ENCODE measurements around the gene MYH11. TPM values are rescaled to one million over a fixed set of nuclear protein-coding genes. Genes with fewer than 3 reads are reported as not detected.
"Not testable (repeated sequence)": the region's sequence is repeated elsewhere in the genome, so short reads cannot be mapped to it uniquely, and the experiment has no call there.

The MYH11 gene
- total RNA-seq, 1 donor from 2014 or later = 14.0 TPM

DNA sequence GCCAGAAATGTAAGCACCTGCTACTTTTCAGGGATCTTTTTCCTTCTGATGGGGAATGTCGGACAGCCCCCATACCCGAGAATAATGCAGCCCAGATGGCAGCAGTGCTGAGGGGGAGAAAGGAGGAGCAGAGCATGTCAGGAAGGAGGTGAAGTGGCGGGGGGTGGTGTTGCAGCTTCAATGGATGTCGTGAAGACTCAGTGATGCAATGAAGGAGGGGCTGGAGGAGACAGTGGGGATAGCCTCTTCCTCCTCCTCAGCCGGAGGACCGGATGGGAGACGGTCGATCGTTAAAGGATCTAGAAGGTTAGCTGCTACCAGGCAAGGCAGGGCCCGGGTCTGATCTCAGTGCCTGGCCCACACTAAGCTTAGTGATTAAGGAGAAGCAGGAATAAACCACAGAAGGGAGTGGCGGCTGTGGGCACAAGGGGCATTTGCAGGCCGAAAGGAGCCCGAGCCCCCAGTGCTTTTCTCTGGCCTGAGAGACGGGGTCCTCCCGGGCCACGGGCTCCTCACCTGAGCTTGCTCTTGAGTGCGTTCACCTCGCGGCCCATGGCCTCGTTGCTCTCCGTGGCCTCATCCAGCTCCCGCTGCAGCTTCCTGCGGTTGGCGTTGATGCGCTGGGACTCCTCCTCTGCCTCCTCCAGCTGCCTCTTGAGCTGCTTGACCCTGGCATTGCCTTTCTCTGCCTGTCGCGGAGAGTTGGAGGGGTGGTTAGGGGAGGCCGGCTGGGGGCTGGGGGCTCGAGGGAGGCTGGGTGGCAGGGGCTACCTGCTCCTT, 142.2 kb downstream of the MYH11 start:
- DNase-seq = no peak
- intact Hi-C loops (cut with DNase I) = no loop called here
- ATAC-seq (ENCODE audit: poor library complexity) = no peak

DNA sequence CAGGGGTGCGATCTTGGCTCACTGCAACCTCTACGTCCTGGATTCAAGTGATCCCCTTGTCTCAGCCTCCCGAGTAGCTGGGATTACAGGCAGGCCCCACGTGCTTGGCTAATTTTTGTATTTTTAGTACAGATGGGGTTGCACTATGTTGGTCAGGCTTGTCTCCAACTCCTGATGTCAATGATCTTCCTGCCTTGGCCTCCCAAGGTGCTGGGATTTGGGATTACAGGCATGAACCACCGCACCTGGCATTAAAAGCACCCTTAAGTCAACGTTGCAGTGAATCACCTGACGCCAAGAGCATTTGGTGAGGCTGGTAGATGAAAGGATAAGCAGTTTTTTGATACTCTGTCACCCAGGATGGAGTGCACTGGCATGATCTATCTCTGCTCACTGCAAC, 147.8 kb downstream of the MYH11 start:
- ATAC-seq (ENCODE audit: poor library complexity) (no peak), DNase-seq (no peak)
- intact Hi-C loops (cut with DNase I) = loop anchor here (10.0 kb wide), 1 partner anchor 284 kb away; no protein-coding TSS in a partner anchor

DNA sequence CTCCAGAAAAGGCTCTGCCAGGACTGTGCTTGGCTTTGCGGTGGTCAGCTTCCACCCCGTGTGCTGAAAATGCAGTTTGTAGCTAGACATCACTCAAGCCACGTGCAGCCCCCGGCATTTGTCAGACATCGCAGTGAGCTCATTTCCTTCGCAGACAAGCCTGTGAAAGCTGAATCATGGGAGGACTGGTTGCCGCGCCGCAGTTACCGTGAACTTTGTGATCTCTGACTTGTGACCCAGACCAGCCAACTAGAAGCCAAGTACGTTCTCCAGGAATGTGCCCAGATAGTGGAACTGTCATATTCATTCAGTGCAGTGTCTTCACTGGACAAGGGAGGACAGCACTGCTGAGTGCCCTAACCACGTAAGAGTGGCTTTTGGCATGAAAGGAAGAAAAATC, 148.7 kb downstream of the MYH11 start:
- no peak for DNase-seq
- no peak for ATAC-seq (ENCODE audit: poor library complexity)
- intact Hi-C loops (cut with DNase I) = loop anchor here (10.0 kb wide), 1 partner anchor 283 kb away; no protein-coding TSS in a partner anchor

GRCh38 chr16:15707332-15707731, 149.5 kb downstream of the MYH11 start:
- intact Hi-C loops (cut with DNase I) = loop anchor here (10.0 kb wide), 1 partner anchor 283 kb away; no protein-coding TSS in a partner anchor
- ATAC-seq (ENCODE audit: poor library complexity) = no peak

DNA sequence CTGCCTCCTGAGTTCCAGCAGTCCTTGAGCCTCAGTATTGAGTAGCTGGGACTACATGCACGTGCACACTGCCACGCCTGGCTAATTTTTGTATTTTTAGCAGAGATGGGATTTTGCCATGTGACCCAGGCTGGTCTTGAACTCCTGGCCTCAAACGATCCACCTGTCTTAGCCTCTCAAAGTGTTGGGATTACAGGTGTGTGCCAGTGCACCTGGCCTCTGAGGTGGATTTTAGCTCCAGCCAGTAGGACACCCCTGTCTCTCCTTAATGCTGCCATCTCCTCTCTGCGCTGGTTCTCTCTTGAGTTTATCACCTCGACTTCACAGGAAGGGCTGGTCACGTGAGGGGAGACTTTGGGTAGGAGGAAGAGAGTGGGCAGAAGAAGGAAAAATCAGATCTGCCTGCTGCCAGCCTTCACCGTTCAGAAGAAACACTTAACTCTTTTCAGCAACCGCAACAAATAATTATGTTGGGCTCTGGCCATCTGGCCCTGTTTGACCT, 151.7 kb downstream of the MYH11 start:
- intact Hi-C loops (cut with DNase I) = loop anchor here (10.0 kb wide), 1 partner anchor 280 kb away; no protein-coding TSS in a partner anchor
- ATAC-seq (ENCODE audit: poor library complexity) (no peak), DNase-seq (no peak)

More at GRCh38 chr16:15707332-15707731, 149.5 kb downstream of the MYH11 start:
- no peak for DNase-seq

DNA sequence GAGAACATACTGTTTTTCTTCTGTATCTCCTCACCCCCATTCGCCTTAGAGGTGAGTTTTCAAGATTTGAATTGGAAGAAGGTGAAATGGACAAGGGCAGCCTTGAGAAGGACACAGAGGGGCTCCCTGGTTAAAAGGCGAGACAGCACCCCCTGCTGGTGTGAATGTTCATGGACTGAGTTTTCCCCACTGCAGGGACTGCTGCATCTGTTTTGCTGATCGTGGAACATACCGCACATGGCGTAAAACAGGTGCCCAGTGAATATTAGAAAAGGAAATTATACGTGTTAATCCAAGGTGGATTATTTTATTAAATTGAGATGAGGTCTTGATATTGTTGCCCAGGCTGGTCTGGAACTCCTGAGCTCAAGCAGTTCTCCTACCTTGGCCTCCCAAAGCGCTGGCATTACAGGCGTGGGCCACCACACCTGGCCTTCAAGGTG, 152.3 kb downstream of the MYH11 start:
- ATAC-seq (ENCODE audit: poor library complexity) (peak; percentile 90), DNase-seq (peak; percentile 81)
- intact Hi-C loops (cut with DNase I) = loop anchor here (10.0 kb wide), 1 partner anchor 280 kb away; no protein-coding TSS in a partner anchor

GRCh38 chr16:15703029-15703736, 153.6 kb downstream of the MYH11 start:
- DNase-seq (no peak), ATAC-seq (ENCODE audit: poor library complexity) (no peak)
- intact Hi-C loops (cut with DNase I) = loop anchor here (10.0 kb wide), 1 partner anchor 278 kb away; no protein-coding TSS in a partner anchor

GRCh38 chr16:15701975-15702970, 154.6 kb downstream of the MYH11 start:
- ATAC-seq (ENCODE audit: poor library complexity) = no peak
- intact Hi-C loops (cut with DNase I) = loop anchor here (10.0 kb wide), 1 partner anchor 277 kb away; no protein-coding TSS in a partner anchor
- no peak for DNase-seq

DNA sequence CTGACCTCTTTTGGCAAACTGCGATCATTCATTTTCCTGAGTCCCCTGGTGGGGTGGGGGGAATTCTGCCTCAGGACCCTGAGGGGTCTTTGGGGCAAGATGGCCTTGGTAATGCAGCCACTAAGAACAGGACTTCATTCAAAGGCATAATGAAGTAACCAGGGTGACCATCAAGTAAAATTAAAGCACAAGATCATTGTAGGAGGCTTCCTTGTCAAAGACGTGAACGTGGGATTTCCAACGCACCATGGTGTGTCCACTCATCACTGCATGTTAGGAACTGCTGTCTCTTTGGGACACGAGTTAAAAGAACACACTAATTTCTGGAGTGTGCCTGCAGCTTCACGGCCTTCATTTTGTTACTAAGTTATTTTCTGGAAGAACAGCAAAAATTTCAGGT, 155.5 kb downstream of the MYH11 start:
- no peak for ATAC-seq (ENCODE audit: poor library complexity)
- intact Hi-C loops (cut with DNase I) = loop anchor here (10.0 kb wide), 1 partner anchor 277 kb away; no protein-coding TSS in a partner anchor

DNA sequence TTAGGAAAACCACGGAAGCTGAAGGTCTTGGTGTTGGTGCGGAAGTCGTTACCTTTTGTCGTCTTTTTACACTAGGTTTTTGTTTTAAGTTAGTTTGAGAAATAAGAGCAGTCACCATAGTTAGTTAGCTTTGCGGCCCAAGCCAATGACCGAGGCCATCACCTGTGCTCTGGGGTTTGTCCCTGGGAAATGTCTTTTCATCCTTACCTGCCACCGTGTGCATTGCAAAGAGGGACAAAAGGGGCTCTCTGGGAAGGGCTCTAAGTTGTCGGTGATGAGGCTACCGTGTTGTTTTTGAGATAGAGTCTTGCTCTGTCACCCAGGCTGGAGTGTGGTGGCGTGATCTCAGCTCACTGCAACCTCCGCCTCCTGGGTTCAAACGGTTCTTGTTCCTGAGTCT, 157.0 kb downstream of the MYH11 start:
- intact Hi-C loops (cut with DNase I) = loop anchor here (10.0 kb wide), 1 partner anchor 275 kb away; no protein-coding TSS in a partner anchor
- no peak for DNase-seq
- ATAC-seq (ENCODE audit: poor library complexity) = no peak

More for the DNA sequence above, 155.5 kb downstream of the MYH11 start:
- DNase-seq = no peak

GRCh38 chr16:15694499-15694898, 162.3 kb downstream of the MYH11 start:
- ATAC-seq (ENCODE audit: poor library complexity) (no peak), DNase-seq (no peak)
- intact Hi-C loops (cut with DNase I) = no loop called here

- intact Hi-C loops (cut with DNase I); ATAC-seq (ENCODE audit: poor library complexity); DNase-seq: not testable (repeated sequence)
Measured at GRCh38 chr16:15692508-15692907, 164.3 kb downstream of the MYH11 start.

DNA sequence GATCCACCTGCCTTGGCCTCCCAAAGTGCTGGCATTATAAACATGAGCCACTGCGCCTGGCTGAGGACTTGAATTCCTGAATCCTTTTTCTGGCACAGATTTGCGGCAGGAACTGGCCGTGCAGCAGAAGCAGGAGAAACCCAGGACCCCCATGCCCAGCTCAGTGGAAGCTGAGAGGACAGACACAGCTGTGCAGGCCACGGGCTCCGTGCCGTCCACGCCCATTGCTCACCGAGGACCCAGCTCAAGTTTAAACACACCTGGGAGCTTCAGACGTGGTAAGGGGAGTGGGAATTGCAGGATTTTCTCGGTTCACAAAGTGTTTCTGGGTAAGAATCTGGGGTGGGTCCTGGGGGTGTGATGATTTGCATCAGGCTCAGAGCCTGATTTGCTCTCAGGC, 165.8 kb downstream of the MYH11 start:
- intact Hi-C loops (cut with DNase I) = no loop called here
- ATAC-seq (ENCODE audit: poor library complexity) = no peak
- no peak for DNase-seq

DNA sequence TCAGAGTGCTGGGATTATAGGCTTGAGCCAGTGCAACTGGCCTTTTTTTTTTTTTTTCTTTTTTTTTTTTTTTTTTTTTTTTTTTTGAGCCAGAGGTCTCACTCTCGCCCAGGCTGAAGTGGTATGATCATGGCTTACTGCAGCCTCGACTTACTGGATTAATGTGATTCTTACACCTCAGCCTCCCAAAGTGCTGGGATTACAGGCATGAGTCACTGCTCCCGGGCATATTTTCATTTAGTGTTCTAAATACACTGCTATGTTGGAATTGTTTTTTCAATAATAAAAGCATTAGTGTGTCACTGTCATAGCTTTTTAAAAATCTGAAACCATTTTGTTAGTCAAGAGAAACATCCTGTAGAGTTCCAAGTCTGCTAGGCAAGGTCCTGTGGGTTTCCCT, 166.5 kb downstream of the MYH11 start:
- DNase-seq (no peak), ATAC-seq (ENCODE audit: poor library complexity) (no peak)
- intact Hi-C loops (cut with DNase I) = no loop called here

GRCh38 chr16:15689290-15689689, 167.5 kb downstream of the MYH11 start:
- DNase-seq (no peak), ATAC-seq (ENCODE audit: poor library complexity) (no peak)
- intact Hi-C loops (cut with DNase I) = no loop called here

- no peak for DNase-seq
- ATAC-seq (ENCODE audit: poor library complexity) = no peak
- intact Hi-C loops (cut with DNase I) = no loop called here
Measured at GRCh38 chr16:15686287-15686686, 170.5 kb downstream of the MYH11 start.

DNA sequence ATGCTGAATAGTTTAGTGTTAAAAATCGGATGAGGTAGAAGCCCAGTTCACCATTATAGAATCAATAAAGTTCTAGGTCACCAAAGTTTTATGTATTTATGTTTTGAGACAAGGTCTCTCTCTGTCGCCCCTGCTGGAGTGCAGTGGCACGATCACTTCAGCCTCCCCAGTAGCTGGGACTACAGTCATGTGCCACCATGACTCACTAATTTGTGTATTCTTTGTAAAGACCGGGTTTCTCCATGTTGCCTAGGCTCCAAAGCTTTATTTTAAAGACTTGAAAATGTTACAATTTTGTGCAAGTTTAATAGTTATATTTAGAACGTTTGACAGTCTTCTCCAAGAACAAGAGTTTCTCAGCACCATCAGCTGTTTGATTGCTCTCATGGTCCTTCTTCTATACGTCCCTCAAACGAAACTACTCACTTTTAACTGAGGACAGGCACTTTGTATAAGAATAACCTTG, 174.7 kb downstream of the MYH11 start:
- ATAC-seq (ENCODE audit: poor library complexity) (no peak), DNase-seq (no peak)
- intact Hi-C loops (cut with DNase I) = no loop called here

DNA sequence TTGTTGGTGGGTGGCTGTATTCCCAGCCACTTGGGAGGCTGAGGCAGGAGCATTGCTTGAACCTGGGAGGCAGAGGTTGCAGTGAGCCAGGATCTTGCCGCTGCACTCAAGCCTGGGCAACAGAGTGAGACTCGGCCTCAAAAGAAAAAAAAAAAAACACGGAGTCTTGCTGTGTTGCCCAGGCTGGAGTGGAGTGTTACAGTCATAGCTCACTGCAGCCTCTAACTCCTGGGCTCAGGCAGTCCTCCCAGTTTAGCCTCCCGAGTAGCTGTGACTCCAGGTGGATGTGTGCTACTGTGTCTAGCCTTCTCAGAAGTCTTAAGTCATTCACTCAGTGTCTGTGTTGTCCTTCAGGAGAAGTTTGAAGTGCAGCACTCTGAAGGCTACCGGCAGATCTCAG, 179.4 kb downstream of the MYH11 start:
- DNase-seq = peak; percentile 10
- intact Hi-C loops (cut with DNase I) = no loop called here
- ATAC-seq (ENCODE audit: poor library complexity) = no peak
